ENCODE results near the gene AARSD1. TPM values are rescaled to one million over a fixed set of nuclear protein-coding genes. Genes with fewer than 3 reads are reported as not detected.
"Not testable (repeated sequence)": the region's sequence is repeated elsewhere in the genome, so short reads cannot be mapped to it uniquely, and the experiment has no call there.

AARSD1 gene
- total RNA-seq, 1 donor from 2014 or later = 73.9 TPM

GRCh38 chr17:42979511-42980273 is 15.4 kb upstream of the AARSD1 start, which contains the start of gene PTGES3L:
Gene PTGES3L (minus strand): TSS chr17:42980080. CDS start chr17:42980053, 27 bp downstream.
- TF ChIP-seq CTCF (IDR thresholded peaks at IDR 0.05; ENCODE audit: partially characterized antibody, unreplicated experiment) = no peak
- Mint-ChIP-seq H3K4me3 (ENCODE audit: unreplicated experiment) (peak within 1 kb of the TSS; percentile 100), H3K36me3 (ENCODE audit: unreplicated experiment) (no peaks in the 10 kb centered on the region), H3K27ac (ENCODE audit: unreplicated experiment) (peak within 1 kb of the TSS; percentile 50), H3K9me3 (ENCODE audit: unreplicated experiment) (peaks cover 1% of the 10 kb centered on the region), H3K27me3 (ENCODE audit: unreplicated experiment) (peaks cover 7% of the 10 kb centered on the region), H3K4me1 (ENCODE audit: low read depth, unreplicated experiment) (peaks cover 9% of the 10 kb centered on the region)
- DNase-seq = peak; percentile 26

- not testable (repeated sequence) for DNase-seq; H3K27me3 Mint-ChIP-seq (ENCODE audit: unreplicated experiment); H3K27ac Mint-ChIP-seq (ENCODE audit: unreplicated experiment); H3K36me3 Mint-ChIP-seq (ENCODE audit: unreplicated experiment); H3K4me1 Mint-ChIP-seq (ENCODE audit: low read depth, unreplicated experiment); H3K4me3 Mint-ChIP-seq (ENCODE audit: unreplicated experiment); H3K9me3 Mint-ChIP-seq (ENCODE audit: unreplicated experiment)
These were observed 11.4 kb upstream of the AARSD1 start for GRCh38 chr17:42975701-42976100.

- DNase-seq = no peak
- H3K27ac Mint-ChIP-seq (ENCODE audit: unreplicated experiment) = no peak overlapping the region
- peaks cover 1% of the 10 kb centered on the region for H3K9me3 Mint-ChIP-seq (ENCODE audit: unreplicated experiment)
- H3K4me3 Mint-ChIP-seq (ENCODE audit: unreplicated experiment) = no peak overlapping the region
- no peaks in the 10 kb centered on the region for H3K36me3 Mint-ChIP-seq (ENCODE audit: unreplicated experiment)
- peaks cover 3% of the 10 kb centered on the region for H3K4me1 Mint-ChIP-seq (ENCODE audit: low read depth, unreplicated experiment)
- no peak for TF ChIP-seq CTCF (IDR thresholded peaks at IDR 0.05; ENCODE audit: partially characterized antibody, unreplicated experiment)
- peaks cover 5% of the 10 kb centered on the region for H3K27me3 Mint-ChIP-seq (ENCODE audit: unreplicated experiment)
These were observed 11.0 kb upstream of the AARSD1 start for GRCh38 chr17:42975265-42975664.

GRCh38 chr17:42973323-42973722 is 9.1 kb upstream of the AARSD1 start:
- H3K9me3 Mint-ChIP-seq (ENCODE audit: unreplicated experiment); H3K36me3 Mint-ChIP-seq (ENCODE audit: unreplicated experiment); H3K27ac Mint-ChIP-seq (ENCODE audit: unreplicated experiment); H3K4me3 Mint-ChIP-seq (ENCODE audit: unreplicated experiment); DNase-seq; H3K27me3 Mint-ChIP-seq (ENCODE audit: unreplicated experiment); H3K4me1 Mint-ChIP-seq (ENCODE audit: low read depth, unreplicated experiment): not testable (repeated sequence)

GRCh38 chr17:42971589-42971988 is 7.3 kb upstream of the AARSD1 start:
- Mint-ChIP-seq H3K4me1 (ENCODE audit: low read depth, unreplicated experiment) (no peaks in the 10 kb centered on the region), H3K9me3 (ENCODE audit: unreplicated experiment) (no peaks in the 10 kb centered on the region), H3K36me3 (ENCODE audit: unreplicated experiment) (no peaks in the 10 kb centered on the region), H3K4me3 (ENCODE audit: unreplicated experiment) (no peak overlapping the region), H3K27me3 (ENCODE audit: unreplicated experiment) (peaks cover 2% of the 10 kb centered on the region), H3K27ac (ENCODE audit: unreplicated experiment) (no peak overlapping the region)
- no peak for DNase-seq
- no peak for TF ChIP-seq CTCF (IDR thresholded peaks at IDR 0.05; ENCODE audit: partially characterized antibody, unreplicated experiment)

GRCh38 chr17:42969001-42969581 is 4.8 kb upstream of the AARSD1 start:
- no peak overlapping the region for H3K27ac Mint-ChIP-seq (ENCODE audit: unreplicated experiment)
- H3K9me3 Mint-ChIP-seq (ENCODE audit: unreplicated experiment) = peaks cover 4% of the 10 kb centered on the region
- H3K4me3 Mint-ChIP-seq (ENCODE audit: unreplicated experiment) = no peak overlapping the region
- no peak for DNase-seq
- no peaks in the 10 kb centered on the region for H3K36me3 Mint-ChIP-seq (ENCODE audit: unreplicated experiment)
- H3K4me1 Mint-ChIP-seq (ENCODE audit: low read depth, unreplicated experiment) = no peaks in the 10 kb centered on the region
- TF ChIP-seq CTCF (IDR thresholded peaks at IDR 0.05; ENCODE audit: partially characterized antibody, unreplicated experiment) = no peak
- H3K27me3 Mint-ChIP-seq (ENCODE audit: unreplicated experiment) = no peaks in the 10 kb centered on the region

Data from glutamatergic neuron (in vitro differentiated cells).